Measurements from ENCODE around the gene POLN. TPM values are rescaled to one million over a fixed set of nuclear protein-coding genes. Genes with fewer than 3 reads are reported as not detected.

POLN gene
- polyA plus RNA-seq, 3 donors, result 0.08 to 0.33 (median 0.28) TPM

- DNase-seq, result no peak
- WGBS (ENCODE audit: insufficient coverage), result 91% methylated on average over 26 of the region's 27 CpGs
Measured at GRCh38 chr4:2285613-2286381, 43.9 kb upstream of the POLN start.

More at GRCh38 chr4:2285613-2286381, 43.9 kb upstream of the POLN start:
- no peak overlapping the region for H3K4me2 ChIP-seq (replicated peaks; ENCODE audit: extremely low read depth, low read length, poor library complexity, severe bottlenecking)
- Mint-ChIP-seq H3K36me3 (no peaks in the 10 kb centered on the region), H3K27me3 (ENCODE audit: low read depth in 3 of 3) (peaks cover 2 to 9% (median 6%) of the 10 kb centered on the region in 3 donors), H3K27ac (no peak overlapping the region), H3K4me3 (no peak overlapping the region), H3K4me1 (peaks cover 13% of the 10 kb centered on the region), H3K9me3 (peaks cover 0 to 3% (median 0%) of the 10 kb centered on the region in 7 donors)
- intact Hi-C loops (cut with micrococcal nuclease), result no loop called here
- H3K36me3 ChIP-seq (replicated peaks in 1 of 2; ENCODE audit: control insufficient read depth in 1 of 2, insufficient read depth in 2 of 2, low read length in 2 of 2), result no peaks in the 10 kb centered on the region
- H3K4me1 ChIP-seq (ENCODE audit: control insufficient read depth in 1 of 2, insufficient read depth in 2 of 2, low read length in 2 of 2), result peaks cover 3 to 4% of the 10 kb centered on the region in 2 donors
- no peak overlapping the region for H2AFZ ChIP-seq (ENCODE audit: insufficient read depth, low read depth, low read length, poor library complexity, severe bottlenecking)
- no peak overlapping the region for H3K9ac ChIP-seq (ENCODE audit: insufficient read depth, low read length, poor library complexity, severe bottlenecking)
- H3K79me2 ChIP-seq (ENCODE audit: insufficient read depth, low read length), result no peaks in the 10 kb centered on the region
- no peaks in the 10 kb centered on the region for H4K20me1 ChIP-seq (ENCODE audit: insufficient read depth, low read length)
- H3K4me3 ChIP-seq (replicated peaks in 1 of 3; ENCODE audit: low read depth in 2 of 3, low read length in 3 of 3), result no peak overlapping the region
- no peak overlapping the region for H3K27ac ChIP-seq (ENCODE audit: low read depth in 1 of 2, low read length in 2 of 2)
- H3K9me3 ChIP-seq (replicated peaks in 1 of 2; ENCODE audit: control insufficient read depth in 1 of 2, insufficient read depth in 1 of 2, low read length in 2 of 2), result no peaks in the 10 kb centered on the region
- no peak for TF ChIP-seq CTCF (IDR thresholded peaks at IDR 0.05)
- H3K27me3 ChIP-seq (ENCODE audit: control insufficient read depth in 2 of 2, insufficient read depth in 2 of 2, low read length in 2 of 2), result no peaks in the 10 kb centered on the region

Data from CD14-positive monocyte (primary cell).